Glomerular endothelial cell (primary cell): Measurements from ENCODE around the gene RNLS. TPM values are rescaled to one million over a fixed set of nuclear protein-coding genes. Genes with fewer than 3 reads are reported as not detected.
A peak's percentile ranks its signal among the peaks of the same experiment; 100 is the strongest.

ENCODE experiments used
- DNase-seq: peaks from one replicate; pipeline ENCODE4 v3.0.0-alpha.2; 2011; ENCODE audit warnings: low read depth, low spot score; ENCODE audit errors: extremely low read depth
- total RNA-seq: library from RNA; depleted of rRNA; stranded (reverse); fragments of >200 nt; gene quantifications from 2 replicates; pipeline ENCODE4 v1.2.3, GENCODE V29; 2015

The RNLS gene
- total RNA-seq, 1 donor from 2014 or later: 1.5 TPM

- DNase-seq: peak; percentile 33
Measured at GRCh38 chr10:88553116-88553752, 29.9 kb downstream of the RNLS start.

- DNase-seq: no peak
Measured at GRCh38 chr10:88551246-88551645, 31.9 kb downstream of the RNLS start.

- DNase-seq: no peak
Measured at GRCh38 chr10:88546497-88546896, 36.6 kb downstream of the RNLS start.

GRCh38 chr10:88545359-88545758 is 37.8 kb downstream of the RNLS start:
- DNase-seq: no peak

- no peak for DNase-seq
Measured at GRCh38 chr10:88544140-88544870, 38.8 kb downstream of the RNLS start.

GRCh38 chr10:88542522-88542921 is 40.6 kb downstream of the RNLS start:
- DNase-seq: no peak

- DNase-seq: no peak
Measured at GRCh38 chr10:88541116-88541626, 41.9 kb downstream of the RNLS start.

GRCh38 chr10:88540351-88540750 is 42.8 kb downstream of the RNLS start:
- DNase-seq: no peak

- no peak for DNase-seq
Measured at GRCh38 chr10:88538048-88538447, 45.1 kb downstream of the RNLS start.

GRCh38 chr10:88537322-88537721 is 45.8 kb downstream of the RNLS start:
- no peak for DNase-seq

- no peak for DNase-seq
Measured at GRCh38 chr10:88536437-88536836, 46.7 kb downstream of the RNLS start.

- no peak for DNase-seq
Measured at GRCh38 chr10:88534072-88534665, 48.9 kb downstream of the RNLS start.

- DNase-seq: no peak
Measured at GRCh38 chr10:88531392-88532052, 51.6 kb downstream of the RNLS start.

GRCh38 chr10:88530629-88531391 is 52.3 kb downstream of the RNLS start:
- no peak for DNase-seq

GRCh38 chr10:88530093-88530492 is 53.0 kb downstream of the RNLS start:
- no peak for DNase-seq

GRCh38 chr10:88528806-88529570 is 54.1 kb downstream of the RNLS start:
- DNase-seq: no peak

GRCh38 chr10:88528201-88528600 is 54.9 kb downstream of the RNLS start:
- no peak for DNase-seq

- no peak for DNase-seq
Measured at GRCh38 chr10:88527245-88527644, 55.9 kb downstream of the RNLS start.

- no peak for DNase-seq
Measured at GRCh38 chr10:88526501-88527105, 56.5 kb downstream of the RNLS start.
